BLaER1 treated with 17β-estradiol and CSF1 and Interleukin-3, amounts not matched to agents 10 nM and 100 nM (cell line): ENCODE measurements around the gene FOXP1.

Experiments used
- H3K27ac ChIP-seq, 11 experiments: shearing (Covaris generic); formaldehyde crosslinking; 2 replicates each; pipeline ENCODE4 v1.8.1; 2022
- H3K27me3 ChIP-seq, 11 experiments: shearing (Covaris generic); formaldehyde crosslinking; 2 replicates each; pipeline ENCODE4 v1.8.1; 2022
- H3K36me3 ChIP-seq, 11 experiments: shearing (Covaris generic); formaldehyde crosslinking; 2 replicates each; pipeline ENCODE4 v1.8.1; 2022
- H3K4me1 ChIP-seq, 10 experiments: shearing (Covaris generic); formaldehyde crosslinking; 2 replicates each; pipeline ENCODE4 v1.8.1; 2022
- H3K4me2 ChIP-seq, 11 experiments: shearing (Covaris generic); formaldehyde crosslinking; 2 replicates each; pipeline ENCODE4 v1.8.1; 2022
- H3K4me3 ChIP-seq, 10 experiments: shearing (Covaris generic); formaldehyde crosslinking; 2 replicates each; pipeline ENCODE4 v1.8.1; 2022
- H3K9ac ChIP-seq, 11 experiments: shearing (Covaris generic); formaldehyde crosslinking; 2 replicates each; pipeline ENCODE4 v1.8.1; 2022
- H3K9me3 ChIP-seq, 11 experiments: shearing (Covaris generic); formaldehyde crosslinking; replicated peaks in 1 of 11; 2 replicates each; pipeline ENCODE4 v1.8.1; 2022
- H4K20me1 ChIP-seq, 11 experiments: shearing (Covaris generic); formaldehyde crosslinking; 2 replicates each; pipeline ENCODE4 v1.8.1; 2022
- Cebpa-rat ChIP-seq, 11 experiments: shearing (Covaris generic); IDR thresholded peaks; 2 replicates each; pipeline ENCODE4 v1.8.1; 2022

The FOXP1 gene

DNA sequence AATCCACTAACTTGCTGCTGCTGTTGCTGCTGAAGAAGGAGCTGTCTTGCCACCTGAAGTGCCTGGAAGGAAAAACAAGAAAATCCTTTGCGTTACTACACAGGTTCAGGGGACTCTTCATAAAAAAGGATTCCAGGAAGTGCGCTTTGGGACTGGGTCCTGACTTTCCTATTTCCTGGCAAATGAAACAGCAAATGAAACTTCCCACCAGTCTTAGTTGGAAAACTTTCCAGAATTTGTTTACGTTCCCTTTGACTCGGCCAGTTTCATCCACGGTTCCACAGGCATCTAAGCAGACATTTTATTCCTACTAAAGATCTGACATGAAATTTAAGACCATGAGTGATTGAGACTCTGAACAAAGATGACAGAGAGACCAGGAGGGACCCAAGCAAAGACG, 471.0 kb downstream of the FOXP1 start:
- peak overlapping the region in 3 of 11 experiments; percentile 8 to 37 (median 10); a peak in 3 of 22 replicates for H3K4me2 ChIP-seq
- H3K27ac ChIP-seq, result peak overlapping the region in 3 of 11 experiments; percentile 6 to 63 (median 47); a peak in 5 of 22 replicates
- peaks cover 3 to 48% (median 10%) of the 10 kb centered on the region in 10 experiments for H3K4me1 ChIP-seq
- no peaks in the 10 kb centered on the region for H3K9me3 ChIP-seq
- H3K9ac ChIP-seq, result no peak overlapping the region
- peaks cover 0 to 61% (median 0%) of the 10 kb centered on the region in 11 experiments; a peak in 3 of 22 replicates for H4K20me1 ChIP-seq
- no peak for TF ChIP-seq Cebpa-rat (IDR thresholded peaks at IDR 0.05)
- H3K27me3 ChIP-seq, result no peaks in the 10 kb centered on the region
- no peak overlapping the region for H3K4me3 ChIP-seq
- peaks cover 19 to 37% (median 31%) of the 10 kb centered on the region in 11 experiments; a peak in 21 of 22 replicates for H3K36me3 ChIP-seq

DNA sequence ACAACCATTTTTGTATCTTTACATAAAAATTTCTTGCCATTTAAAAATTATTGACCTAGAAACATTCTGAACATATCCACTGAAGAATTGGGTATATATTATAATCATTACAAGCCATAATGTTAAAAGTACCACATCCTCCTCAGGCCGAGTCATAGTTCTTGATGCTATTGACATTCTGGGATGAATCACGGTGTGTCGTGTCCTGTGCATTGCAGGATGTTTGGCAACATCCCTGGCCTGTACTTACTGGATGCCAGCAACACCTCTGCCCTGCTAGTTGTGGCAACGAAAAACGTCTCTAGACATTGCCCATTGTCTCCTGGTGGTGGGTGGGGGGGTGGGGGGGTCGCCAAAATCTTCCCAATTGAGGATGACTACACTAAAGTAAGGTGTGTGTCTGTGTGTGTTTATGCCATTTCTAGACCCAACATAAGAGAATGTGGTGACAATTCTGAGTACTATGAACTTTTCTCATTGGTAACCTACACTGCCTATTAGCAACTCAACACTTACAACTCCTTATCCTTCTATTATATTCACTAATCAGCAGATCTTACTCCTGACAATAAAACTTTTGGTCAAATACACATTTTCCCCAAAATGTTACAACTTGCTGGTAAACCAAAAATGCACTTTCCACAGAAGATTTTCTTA, 471.6 kb downstream of the FOXP1 start:
- H3K36me3 ChIP-seq, result peaks cover 19 to 41% (median 31%) of the 10 kb centered on the region in 11 experiments; a peak in 21 of 22 replicates

DNA sequence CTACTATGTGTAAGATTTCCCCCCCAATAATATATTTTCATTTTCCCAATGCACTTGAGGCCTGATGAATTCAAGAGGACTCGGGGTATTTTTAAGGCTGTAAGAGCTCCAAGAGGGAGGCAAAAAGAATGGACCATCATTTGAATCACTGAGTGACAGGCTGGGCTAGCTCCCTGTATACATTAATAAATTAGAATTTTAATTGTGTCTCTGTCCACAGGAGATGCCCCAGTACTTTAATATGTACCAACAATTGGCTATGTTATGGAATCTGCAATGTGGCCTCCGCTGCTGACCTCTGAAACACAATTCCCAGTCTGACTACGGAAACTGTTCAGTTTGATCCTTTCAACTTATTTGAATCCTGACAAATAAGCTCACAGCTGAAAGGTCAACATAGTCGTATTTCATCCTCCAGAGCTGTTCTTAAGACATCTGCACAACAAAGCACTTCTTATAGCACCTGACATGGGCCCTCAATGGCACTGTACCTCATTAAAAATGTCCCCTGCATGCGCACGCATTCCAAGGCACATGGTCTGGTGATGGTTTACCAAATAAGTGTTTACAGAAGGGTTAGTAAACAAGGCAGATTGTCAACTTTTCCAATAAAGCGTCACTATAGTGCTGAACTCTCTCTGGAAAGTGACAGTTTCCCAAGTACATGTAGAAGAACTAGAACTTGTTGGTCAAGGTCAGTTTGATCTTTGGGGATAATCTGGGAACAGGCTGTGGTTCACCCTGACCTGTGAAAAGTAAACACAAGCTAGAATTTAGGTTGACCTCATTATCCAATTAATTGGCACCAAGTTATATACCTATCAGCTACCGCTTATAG, 472.9 kb downstream of the FOXP1 start:
- peak overlapping the region in 3 of 11 experiments; percentile 9 to 39 (median 36); a peak in 2 of 22 replicates for H3K4me2 ChIP-seq
- no peak overlapping the region for H3K9ac ChIP-seq
- no peak for TF ChIP-seq Cebpa-rat (IDR thresholded peaks at IDR 0.05)
- H3K27me3 ChIP-seq, result no peaks in the 10 kb centered on the region
- peaks cover 19 to 44% (median 31%) of the 10 kb centered on the region in 11 experiments; a peak in 21 of 22 replicates for H3K36me3 ChIP-seq
- H3K4me3 ChIP-seq, result no peak overlapping the region
- peaks cover 0 to 51% (median 0%) of the 10 kb centered on the region in 11 experiments; a peak in 3 of 22 replicates for H4K20me1 ChIP-seq
- no peaks in the 10 kb centered on the region for H3K9me3 ChIP-seq
- peak overlapping the region in 2 of 11 experiments; percentile 44 to 59; a peak in 3 of 22 replicates for H3K27ac ChIP-seq
- peaks cover 0 to 41% (median 4%) of the 10 kb centered on the region in 10 experiments; a peak in 9 of 20 replicates for H3K4me1 ChIP-seq

More for the DNA sequence above, 471.6 kb downstream of the FOXP1 start:
- no peaks in the 10 kb centered on the region for H3K27me3 ChIP-seq
- H3K27ac ChIP-seq, result peak overlapping the region in 3 of 11 experiments; percentile 6 to 63 (median 47); a peak in 5 of 22 replicates
- peak overlapping the region in 3 of 11 experiments; percentile 8 to 37 (median 10); a peak in 3 of 22 replicates for H3K4me2 ChIP-seq
- H3K4me3 ChIP-seq, result no peak overlapping the region
- no peaks in the 10 kb centered on the region for H3K9me3 ChIP-seq
- no peak for TF ChIP-seq Cebpa-rat (IDR thresholded peaks at IDR 0.05)
- peaks cover 0 to 41% (median 4%) of the 10 kb centered on the region in 10 experiments; a peak in 10 of 20 replicates for H3K4me1 ChIP-seq
- no peak overlapping the region for H3K9ac ChIP-seq
- peaks cover 0 to 61% (median 0%) of the 10 kb centered on the region in 11 experiments; a peak in 3 of 22 replicates for H4K20me1 ChIP-seq

DNA sequence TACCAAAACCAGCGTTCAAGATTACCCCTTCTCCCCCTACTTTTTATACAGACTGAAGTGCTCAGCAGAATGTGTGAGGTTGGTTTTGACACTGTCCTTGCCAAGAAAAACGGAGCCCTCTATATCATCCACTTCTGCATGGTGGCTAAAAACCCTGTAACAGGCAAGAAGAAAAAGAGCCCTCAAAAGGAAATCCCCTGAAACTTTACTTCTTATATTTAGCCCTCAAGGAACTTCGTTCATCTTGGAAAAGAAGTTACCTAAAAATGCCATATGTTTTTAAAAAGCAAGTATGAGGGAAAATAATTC, 473.6 kb downstream of the FOXP1 start:
- Histone ChIP-seq H3K9me3 (no peaks in the 10 kb centered on the region), H3K36me3 (peaks cover 19 to 49% (median 31%) of the 10 kb centered on the region in 11 experiments; a peak in 21 of 22 replicates), H3K27me3 (no peaks in the 10 kb centered on the region), H3K27ac (peak overlapping the region in 1 of 11 experiments; percentile 33; a peak in 3 of 22 replicates), H3K4me2 (peak overlapping the region in 4 of 11 experiments; percentile 17 to 61 (median 44); a peak in 6 of 22 replicates), H3K4me3 (no peak overlapping the region), H3K4me1 (peaks cover 0 to 41% (median 4%) of the 10 kb centered on the region in 10 experiments; a peak in 9 of 20 replicates), H3K9ac (peak overlapping the region in 1 of 11 experiments; percentile 2; a peak in 1 of 22 replicates), H4K20me1 (peaks cover 0 to 56% (median 0%) of the 10 kb centered on the region in 11 experiments; a peak in 3 of 22 replicates)
- TF ChIP-seq Cebpa-rat (IDR thresholded peaks at IDR 0.05), result no peak

DNA sequence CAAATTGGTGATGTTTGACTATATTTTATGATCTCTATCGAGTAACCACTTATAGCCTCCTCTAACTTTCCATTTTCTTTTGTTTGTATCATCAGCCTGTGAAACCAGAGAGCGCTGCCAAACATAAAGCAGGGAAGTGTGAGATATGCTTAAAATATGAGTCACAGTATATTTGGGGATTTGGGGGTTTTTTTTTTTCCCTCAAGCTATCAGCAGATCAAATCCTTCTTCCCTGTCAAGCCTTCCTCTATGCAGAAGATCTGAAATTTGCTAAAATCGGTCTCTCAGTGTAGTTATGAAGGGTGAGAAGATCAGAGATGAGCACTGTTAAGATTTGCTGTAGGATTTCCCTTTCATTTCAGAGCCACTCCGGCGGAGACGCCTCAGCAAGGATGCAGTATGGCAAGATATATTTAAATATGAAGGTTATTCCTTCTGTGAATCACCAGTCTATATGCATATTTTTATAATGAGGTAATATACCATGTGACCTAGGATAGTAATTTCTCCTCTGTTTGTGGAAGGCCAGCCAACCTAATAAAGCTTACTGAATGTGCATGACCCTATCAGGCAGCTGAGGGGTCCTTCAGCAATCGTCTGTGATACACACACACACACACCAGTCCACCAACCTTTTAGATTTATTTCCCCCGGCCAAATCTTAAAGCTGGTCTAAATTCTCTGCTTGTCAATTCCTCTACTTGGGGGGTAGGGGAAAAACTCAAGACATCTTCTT, 474.1 kb downstream of the FOXP1 start:
- no peak for TF ChIP-seq Cebpa-rat (IDR thresholded peaks at IDR 0.05)
- Histone ChIP-seq H3K27me3 (no peaks in the 10 kb centered on the region), H4K20me1 (peaks cover 0 to 52% (median 0%) of the 10 kb centered on the region in 11 experiments; a peak in 3 of 22 replicates), H3K9ac (peak overlapping the region in 2 of 11 experiments; percentile 1 to 2; a peak in 1 of 22 replicates), H3K4me2 (peak overlapping the region in 4 of 11 experiments; percentile 17 to 61 (median 44); a peak in 8 of 22 replicates), H3K4me1 (peaks cover 0 to 41% (median 4%) of the 10 kb centered on the region in 10 experiments; a peak in 9 of 20 replicates), H3K36me3 (peaks cover 16 to 50% (median 31%) of the 10 kb centered on the region in 11 experiments; a peak in 21 of 22 replicates), H3K4me3 (no peak overlapping the region), H3K9me3 (no peaks in the 10 kb centered on the region), H3K27ac (peak overlapping the region in 1 of 11 experiments; percentile 33; a peak in 3 of 22 replicates)

DNA sequence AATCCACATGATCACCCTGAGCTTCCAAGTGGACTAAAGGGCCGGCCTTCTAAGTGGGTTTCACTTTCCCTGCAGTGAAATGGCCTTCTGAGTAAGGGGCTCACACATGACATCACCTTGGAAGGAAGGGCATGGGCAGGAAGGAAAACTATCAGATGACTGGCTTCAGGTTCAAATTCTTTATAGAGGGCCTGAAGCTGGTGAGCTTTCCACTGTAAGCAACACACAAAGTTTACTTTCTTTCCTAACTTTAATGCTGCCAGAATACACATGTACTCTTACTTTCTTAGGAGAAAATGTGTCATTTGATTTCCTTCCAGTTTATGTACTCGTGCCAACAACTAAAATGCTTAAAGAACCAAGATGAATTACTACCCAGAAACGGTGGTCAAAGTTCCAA, 475.6 kb downstream of the FOXP1 start:
- no peak overlapping the region for H3K4me3 ChIP-seq
- H3K4me2 ChIP-seq, result no peak overlapping the region
- no peak overlapping the region for H3K27ac ChIP-seq
- peaks cover 0 to 54% (median 4%) of the 10 kb centered on the region in 10 experiments; a peak in 9 of 20 replicates for H3K4me1 ChIP-seq
- no peak for TF ChIP-seq Cebpa-rat (IDR thresholded peaks at IDR 0.05)
- no peak overlapping the region for H3K9ac ChIP-seq
- H4K20me1 ChIP-seq, result peaks cover 0 to 58% (median 0%) of the 10 kb centered on the region in 11 experiments; a peak in 2 of 22 replicates
- H3K27me3 ChIP-seq, result no peaks in the 10 kb centered on the region
- H3K9me3 ChIP-seq, result no peaks in the 10 kb centered on the region
- H3K36me3 ChIP-seq, result peaks cover 15 to 50% (median 29%) of the 10 kb centered on the region in 11 experiments; a peak in 21 of 22 replicates

DNA sequence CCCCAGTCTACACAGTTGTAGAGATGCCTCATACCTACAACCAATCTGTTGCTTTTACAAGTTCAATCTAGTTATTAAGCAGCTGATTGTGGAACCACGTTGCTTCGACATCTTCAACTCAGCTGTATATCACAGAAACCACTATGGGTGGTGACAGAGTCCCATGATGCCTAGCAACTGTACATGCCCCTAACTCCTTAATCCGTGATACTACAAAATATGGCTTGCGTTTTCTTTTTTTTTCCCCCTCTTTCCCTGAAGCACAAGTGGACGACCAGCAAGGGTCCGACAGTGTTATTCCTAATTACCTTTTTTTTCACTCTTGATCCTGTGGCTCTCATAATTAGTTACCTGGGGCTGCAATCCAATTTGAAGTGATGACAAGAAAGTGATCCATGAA, 478.6 kb downstream of the FOXP1 start:
- Histone ChIP-seq H3K4me2 (no peak overlapping the region), H3K27ac (no peak overlapping the region), H3K36me3 (peaks cover 0 to 24% (median 8%) of the 10 kb centered on the region in 11 experiments; a peak in 12 of 22 replicates), H3K4me1 (peaks cover 0 to 44% (median 4%) of the 10 kb centered on the region in 10 experiments; a peak in 9 of 20 replicates), H3K9me3 (no peaks in the 10 kb centered on the region), H3K9ac (no peak overlapping the region), H3K27me3 (no peaks in the 10 kb centered on the region), H4K20me1 (peaks cover 0 to 84% (median 0%) of the 10 kb centered on the region in 11 experiments; a peak in 3 of 22 replicates), H3K4me3 (no peak overlapping the region)
- TF ChIP-seq Cebpa-rat (IDR thresholded peaks at IDR 0.05), result no peak

DNA sequence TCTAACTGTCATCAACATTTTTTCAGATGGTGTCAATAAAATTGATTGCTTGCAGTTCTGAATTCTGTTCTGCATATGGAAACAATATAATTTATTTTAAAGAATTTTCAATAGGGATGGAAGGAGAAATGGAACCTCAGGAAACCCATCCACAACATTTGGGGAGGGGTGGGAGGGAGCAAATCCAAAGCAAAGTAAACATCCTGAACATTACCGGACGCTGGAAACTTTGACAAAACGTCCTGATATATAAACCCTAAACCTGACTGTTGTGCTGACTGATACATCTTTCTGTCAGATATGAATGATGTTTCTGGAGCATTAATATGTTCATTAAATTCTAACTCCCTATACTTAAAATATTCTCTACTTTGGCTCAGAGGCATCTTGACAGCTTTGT, 479.0 kb downstream of the FOXP1 start:
- Histone ChIP-seq H3K27me3 (no peaks in the 10 kb centered on the region), H3K4me3 (no peak overlapping the region), H3K36me3 (peaks cover 0 to 20% (median 4%) of the 10 kb centered on the region in 11 experiments; a peak in 11 of 22 replicates), H3K27ac (no peak overlapping the region), H3K4me2 (no peak overlapping the region; a peak in 1 of 22 replicates), H3K9ac (no peak overlapping the region), H3K9me3 (no peaks in the 10 kb centered on the region), H4K20me1 (peaks cover 0 to 84% (median 0%) of the 10 kb centered on the region in 11 experiments; a peak in 3 of 22 replicates), H3K4me1 (peaks cover 0 to 39% (median 3%) of the 10 kb centered on the region in 10 experiments; a peak in 9 of 20 replicates)
- TF ChIP-seq Cebpa-rat (IDR thresholded peaks at IDR 0.05), result no peak
